Activated CD4-positive, alpha-beta T cell treated with anti-CD3 and anti-CD28 coated beads for 36 hours (primary cell): Measurements from ENCODE around the gene LY6G5C. TPM values are rescaled to one million over a fixed set of nuclear protein-coding genes. Genes with fewer than 3 reads are reported as not detected.

ENCODE experiments used
- ATAC-seq: fragments of 200-7000 bp; cut with Tn5 transposase; one replicate; pipeline ENCODE4 v1.10.0; 2021; ENCODE audit warnings: mild to moderate bottlenecking, moderate library complexity
- CTCF ChIA-PET: fragments of 350-600 bp; sonication (Branson Sonifier 250); formaldehyde crosslinking; loops from one replicate; lab custom pipeline; 2021; ENCODE audit warnings: antibody characterized with exemption; lab: Charles Lee
- POLR2A ChIA-PET: fragments of 350-600 bp; sonication (Branson Sonifier 250); formaldehyde crosslinking; loops from one replicate; lab custom pipeline; 2021; ENCODE audit warnings: antibody characterized with exemption, inconsistent platforms; lab: Charles Lee
- DNase-seq: peaks from one replicate; pipeline ENCODE4 v3.0.0-alpha.2; 2020
- H3K27ac Mint-ChIP-seq: one replicate; pipeline ENCODE4 v1.8.0; 2021; ENCODE audit warnings: mixed read lengths
- H3K27me3 Mint-ChIP-seq: one replicate; pipeline ENCODE4 v1.8.0; 2021; ENCODE audit warnings: mixed read lengths
- H3K36me3 Mint-ChIP-seq: one replicate; pipeline ENCODE4 v1.8.0; 2021; ENCODE audit warnings: low read depth, mixed read lengths
- H3K4me1 Mint-ChIP-seq: one replicate; pipeline ENCODE4 v1.8.0; 2021; ENCODE audit warnings: mixed read lengths
- H3K4me3 Mint-ChIP-seq: one replicate; pipeline ENCODE4 v1.8.0; 2021; ENCODE audit warnings: mild to moderate bottlenecking, moderate library complexity, mixed read lengths
- H3K9me3 Mint-ChIP-seq: one replicate; pipeline ENCODE4 v1.8.0; 2021; ENCODE audit warnings: low read depth, mixed read lengths
- intact Hi-C, 2 experiments: fragments of 100-400 bp; cut with DNase I in 1 of 2; cut with micrococcal nuclease in 1 of 2; formaldehyde crosslinking; loops; one replicate each; pipeline versions ENCODE4 v1.14.2 to v1.15.1; 2022 to 2024; cut with DNase I, micrococcal nuclease
- microRNA-seq: library from miRNA; unstranded; fragments of <30 nt; microRNA quantifications from one replicate; pipeline ENCODE4 v1.2.0, GENCODE V29; 2021; ENCODE audit warnings: borderline replicate concordance
- total RNA-seq, 2 experiments: library from RNA; stranded (reverse); gene quantifications; one replicate each; pipeline ENCODE4 v1.2.3, GENCODE V29; 2021

LY6G5C gene
- total RNA-seq, 2 experiments from 2014 or later: 1.2 to 1.5 TPM

DNA sequence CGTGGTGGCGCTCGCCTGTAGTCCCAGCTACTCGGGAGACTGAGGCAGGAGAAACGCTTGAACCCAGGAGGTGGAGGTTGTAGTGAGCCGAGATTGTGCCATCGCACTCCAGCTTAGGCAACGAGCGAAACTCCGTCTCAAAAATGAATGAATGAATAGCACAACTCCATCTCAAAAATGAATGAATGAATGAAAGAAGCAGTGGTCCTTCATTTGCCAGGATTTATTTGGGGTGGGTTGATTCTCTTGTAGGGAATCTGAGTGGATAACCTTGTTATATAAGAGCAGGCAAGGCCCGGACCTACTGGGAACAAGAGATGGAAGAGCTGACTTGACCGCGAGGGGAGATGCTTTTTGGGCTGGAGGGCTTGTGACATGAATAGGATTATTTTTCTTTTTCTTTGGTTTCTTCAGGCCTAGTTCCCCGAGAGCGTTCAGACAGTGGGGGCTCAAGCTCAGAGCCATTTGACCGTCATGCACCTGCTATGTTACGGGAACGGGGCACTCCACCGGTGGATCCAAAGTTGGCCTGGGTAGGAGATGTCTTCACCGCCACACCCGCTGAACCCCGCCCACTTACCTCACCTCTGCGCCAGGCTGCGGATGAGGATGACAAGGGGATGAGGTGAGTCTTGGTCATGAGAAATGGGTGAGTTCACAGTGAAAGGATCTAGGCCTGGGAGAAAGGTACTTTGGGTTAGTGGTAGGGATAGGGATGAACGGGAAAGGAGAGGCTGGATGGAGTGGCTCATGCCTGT is 50.5 kb downstream of the LY6G5C start:
- DNase-seq: no peak
- H3K27me3 Mint-ChIP-seq: no peaks in the 10 kb centered on the region
- H3K4me1 Mint-ChIP-seq: no peaks in the 10 kb centered on the region
- H3K27ac Mint-ChIP-seq: peak overlapping the region; percentile 7
- ATAC-seq: no peak
- peaks cover 83% of the 10 kb centered on the region for H3K36me3 Mint-ChIP-seq
- H3K4me3 Mint-ChIP-seq: no peak overlapping the region
- CTCF ChIA-PET: interaction anchor here (0.7 kb wide), 1 partner anchor 24 kb away, joined by 3 read pairs; no protein-coding TSS in a partner anchor
- H3K9me3 Mint-ChIP-seq: no peaks in the 10 kb centered on the region
- POLR2A ChIA-PET: interaction anchor here (5.1 kb wide), 1 partner anchor 9 kb away, joined by 29 read pairs; no protein-coding TSS in a partner anchor
- intact Hi-C loops: no loop called here

DNA sequence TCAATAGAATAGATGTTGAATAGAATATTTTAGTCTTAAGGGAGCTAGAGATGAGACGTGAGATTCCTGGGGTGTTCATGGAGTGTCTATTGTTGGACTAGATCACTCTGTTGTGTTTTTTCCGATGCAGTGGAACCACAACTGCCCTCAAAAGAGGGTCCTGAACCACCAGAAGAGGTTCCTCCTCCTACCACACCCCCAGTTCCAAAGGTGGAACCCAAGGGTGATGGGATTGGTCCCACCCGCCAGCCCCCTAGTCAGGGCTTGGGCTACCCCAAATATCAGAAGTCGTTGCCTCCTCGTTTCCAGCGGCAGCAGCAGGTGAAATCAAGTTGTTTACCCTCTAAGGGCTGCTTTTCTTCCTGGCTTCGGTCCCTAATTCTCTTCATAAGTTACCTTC is 51.9 kb downstream of the LY6G5C start:
- DNase-seq: no peak
- H3K4me1 Mint-ChIP-seq: no peaks in the 10 kb centered on the region
- intact Hi-C loops: no loop called here
- no peak overlapping the region for H3K27ac Mint-ChIP-seq
- no peaks in the 10 kb centered on the region for H3K9me3 Mint-ChIP-seq
- H3K4me3 Mint-ChIP-seq: no peak overlapping the region
- no peak for ATAC-seq
- CTCF ChIA-PET: interaction anchor here (1.4 kb wide), 1 partner anchor 11 kb away, joined by 3 read pairs; no protein-coding TSS in a partner anchor
- POLR2A ChIA-PET: interaction anchor here (5.1 kb wide), 1 partner anchor 10 kb away, joined by 29 read pairs; no protein-coding TSS in a partner anchor
- no peaks in the 10 kb centered on the region for H3K27me3 Mint-ChIP-seq
- H3K36me3 Mint-ChIP-seq: peaks cover 87% of the 10 kb centered on the region

DNA sequence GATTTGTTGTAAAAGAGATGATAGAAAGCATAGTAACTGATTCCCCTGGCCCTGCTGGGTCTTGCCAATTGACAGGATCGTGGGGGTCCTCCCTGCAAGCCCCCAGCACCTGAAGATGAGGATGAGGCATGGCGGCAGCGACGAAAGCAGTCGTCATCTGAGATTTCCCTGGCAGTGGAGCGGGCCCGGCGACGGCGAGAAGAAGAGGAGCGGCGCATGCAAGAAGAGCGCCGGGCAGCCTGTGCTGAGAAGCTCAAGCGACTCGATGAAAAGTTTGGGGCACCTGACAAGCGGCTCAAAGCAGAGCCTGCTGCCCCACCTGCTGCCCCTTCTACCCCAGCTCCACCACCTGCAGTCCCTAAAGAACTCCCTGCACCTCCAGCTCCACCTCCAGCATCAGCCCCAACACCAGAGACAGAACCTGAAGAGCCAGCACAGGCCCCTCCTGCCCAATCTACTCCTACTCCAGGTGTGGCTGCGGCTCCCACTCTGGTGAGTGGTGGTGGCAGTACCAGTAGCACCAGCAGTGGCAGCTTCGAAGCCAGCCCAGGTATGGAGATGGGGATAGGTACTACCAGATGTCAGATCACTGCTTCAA is 53.1 kb downstream of the LY6G5C start:
- Mint-ChIP-seq H3K4me1 (peaks cover 2% of the 10 kb centered on the region), H3K27ac (no peak overlapping the region), H3K9me3 (no peaks in the 10 kb centered on the region), H3K27me3 (no peaks in the 10 kb centered on the region), H3K36me3 (peaks cover 84% of the 10 kb centered on the region), H3K4me3 (no peak overlapping the region)
- DNase-seq (no peak), ATAC-seq (no peak)
- ChIA-PET POLR2A (interaction anchor here (0.6 to 5.1 kb wide), 2 partner anchors 11 to 24 kb away, joined by 3 to 29 read pairs; no protein-coding TSS in a partner anchor), CTCF (interaction anchor here (1.4 kb wide), 2 partner anchors 12 to 163 kb away, joined by 3 read pairs; no protein-coding TSS in a partner anchor)
- intact Hi-C loops: no loop called here

DNA sequence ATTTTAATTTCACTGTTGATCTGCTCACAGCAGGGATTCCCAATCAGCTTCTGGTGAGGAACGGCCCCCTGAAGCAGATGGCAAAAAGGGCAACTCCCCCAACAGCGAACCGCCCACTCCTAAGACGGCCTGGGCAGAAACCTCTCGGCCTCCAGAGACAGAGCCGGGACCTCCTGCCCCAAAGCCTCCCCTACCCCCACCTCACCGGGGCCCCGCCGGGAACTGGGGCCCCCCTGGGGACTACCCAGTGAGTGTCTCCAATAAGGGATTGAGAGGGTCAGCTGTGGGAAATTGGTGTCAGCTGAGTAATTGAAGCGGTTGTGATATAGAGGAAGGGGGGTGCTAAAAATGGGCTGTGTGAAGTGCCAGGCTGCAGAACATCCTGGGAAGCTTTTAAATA is 53.9 kb downstream of the LY6G5C start:
- ChIA-PET CTCF (interaction anchor here (0.7 to 1.4 kb wide), 2 partner anchors 28 to 164 kb away, joined by 3 to 4 read pairs; no protein-coding TSS in a partner anchor), POLR2A (interaction anchor here (0.6 to 5.1 kb wide), 5 partner anchors 9 to 68 kb away, joined by 3 to 29 read pairs (median 3); no protein-coding TSS in a partner anchor)
- Mint-ChIP-seq H3K4me1 (peaks cover 11% of the 10 kb centered on the region), H3K27ac (peak overlapping the region; percentile 59), H3K9me3 (no peaks in the 10 kb centered on the region), H3K36me3 (peaks cover 87% of the 10 kb centered on the region), H3K27me3 (no peaks in the 10 kb centered on the region), H3K4me3 (no peak overlapping the region)
- DNase-seq: no peak
- intact Hi-C loops: no loop called here
- no peak for ATAC-seq

Small RNAs within 50 kb of the gene (microRNA-seq; reads per million reads assigned to microRNA genes)
- gene MIR4646: not detected
- 1.4 reads per million for gene MIR6832

Other genes with a start within 250 kb of the LY6G5C start
- 10 to 100 TPM; 19.6 to 19.7 TPM for gene MICB, start 182.9 kb downstream of the LY6G5C start, total RNA-seq
- not detected for gene MCCD1, start 152.1 kb downstream of the LY6G5C start, total RNA-seq
- gene DDX39B, start 139.1 kb downstream of the LY6G5C start, total RNA-seq: 100 to 1,000 TPM; 517 to 569 TPM
- 1 to 10 TPM; 1.9 to 2.1 TPM for gene ATP6V1G2, start 134.5 kb downstream of the LY6G5C start, total RNA-seq
- gene NFKBIL1, start 133.5 kb downstream of the LY6G5C start, total RNA-seq: 10 to 100 TPM; 18.1 to 19.0 TPM
- 100 to 1,000 TPM; 396 to 570 TPM for gene LTA, start 108.8 kb downstream of the LY6G5C start, total RNA-seq
- 10 to 100 TPM; 82.3 to 93.3 TPM for gene TNF, start 105.5 kb downstream of the LY6G5C start, total RNA-seq
- gene LTB, start 98.6 kb downstream of the LY6G5C start, total RNA-seq: 10 to 100 TPM; 44.9 to 73.3 TPM
- 10 to 100 TPM in 1 of 2 experiments, 1 to 10 TPM in 1; 9.1 to 11.1 TPM for gene LST1, start 94.8 kb downstream of the LY6G5C start, total RNA-seq
- gene NCR3, start 88.1 kb downstream of the LY6G5C start, total RNA-seq: 1 to 10 TPM; 5.4 to 6.6 TPM
- 10 to 100 TPM; 89.2 to 96.1 TPM for gene AIF1, start 65.8 kb downstream of the LY6G5C start, total RNA-seq
- 100 to 1,000 TPM; 255 to 280 TPM for gene PRRC2A, start 60.4 kb downstream of the LY6G5C start, total RNA-seq
- gene BAG6, start 28.4 kb downstream of the LY6G5C start, total RNA-seq: 100 to 1,000 TPM; 334 to 339 TPM
- gene APOM, start 25.2 kb downstream of the LY6G5C start, total RNA-seq: 1 to 10 TPM; 3.4 to 4.0 TPM
- 10 to 100 TPM; 10.1 to 11.7 TPM for gene C6orf47, start 20.3 kb downstream of the LY6G5C start, total RNA-seq
- 10 to 100 TPM; 35.2 to 42.8 TPM for gene GPANK1, start 16.1 kb downstream of the LY6G5C start, total RNA-seq
- gene CSNK2B, start 15.0 kb downstream of the LY6G5C start, total RNA-seq: 100 to 1,000 TPM; 239 to 346 TPM
- 10 to 100 TPM; 11.3 to 15.5 TPM for gene LY6G5B, start 11.1 kb downstream of the LY6G5C start, total RNA-seq
- 10 to 100 TPM; 20.9 to 25.1 TPM for gene ABHD16A, start 22.3 kb upstream of the LY6G5C start, total RNA-seq
- not detected for gene LY6G6F, start 25.8 kb upstream of the LY6G5C start, total RNA-seq
- gene LY6G6D, start 34.3 kb upstream of the LY6G5C start, total RNA-seq: not detected
- gene LY6G6C, start 40.7 kb upstream of the LY6G5C start, total RNA-seq: not detected
- not detected for gene MPIG6B, start 42.3 kb upstream of the LY6G5C start, total RNA-seq
- gene DDAH2, start 48.2 kb upstream of the LY6G5C start, total RNA-seq: 1 to 10 TPM; 4.4 to 5.6 TPM
- 100 to 1,000 TPM; 357 to 438 TPM for gene CLIC1, start 55.5 kb upstream of the LY6G5C start, total RNA-seq
- gene MSH5, start 58.9 kb upstream of the LY6G5C start, total RNA-seq: 100 to 1,000 TPM in 1 of 2 experiments, 10 to 100 TPM in 1; 92.1 to 126 TPM
- gene SAPCD1, start 81.6 kb upstream of the LY6G5C start, total RNA-seq: 10 to 100 TPM; 12.2 to 13.2 TPM
- gene VWA7, start 96.3 kb upstream of the LY6G5C start, total RNA-seq: 1 to 10 TPM; 1.4 to 1.5 TPM
- gene VARS1, start 114.7 kb upstream of the LY6G5C start, total RNA-seq: 100 to 1,000 TPM; 147 to 169 TPM
- gene LSM2, start 125.9 kb upstream of the LY6G5C start, total RNA-seq: 100 to 1,000 TPM; 112 to 124 TPM
- gene HSPA1L, start 134.2 kb upstream of the LY6G5C start, total RNA-seq: 1 to 10 TPM; 1.9 to 2.2 TPM
- 10 to 100 TPM; 56.1 to 64.7 TPM for gene HSPA1A, start 134.5 kb upstream of the LY6G5C start, total RNA-seq
- 10 to 100 TPM; 54.6 to 61.1 TPM for gene HSPA1B, start 146.7 kb upstream of the LY6G5C start, total RNA-seq
- 10 to 100 TPM; 11.6 to 11.8 TPM for gene NEU1, start 181.8 kb upstream of the LY6G5C start, total RNA-seq
- gene SLC44A4, start 197.9 kb upstream of the LY6G5C start, total RNA-seq: under 1 TPM; 0.19 to 0.27 TPM
- 10 to 100 TPM; 50.1 to 60.4 TPM for gene EHMT2, start 216.6 kb upstream of the LY6G5C start, total RNA-seq
- gene ZBTB12, start 221.0 kb upstream of the LY6G5C start, total RNA-seq: 1 to 10 TPM; 1.9 to 2.4 TPM
- 1 to 10 TPM in 1 of 2 experiments, under 1 TPM in 1; 0.96 to 1.5 TPM for gene C2, start 246.7 kb upstream of the LY6G5C start, total RNA-seq